A549 (cell line): Measurements from ENCODE around the gene GATA3. TPM values are rescaled to one million over a fixed set of nuclear protein-coding genes. Genes with fewer than 3 reads are reported as not detected.

ENCODE experiments used
- ATAC-seq, 2 experiments: fragments of 200-7000 bp in 1 of 2; fragments of >200 bp in 1 of 2; cut with Nextera tagmentation in 1 of 2; cut with Tn5 transposase in 1 of 2; 3 replicates each; pipeline versions ENCODE4 v1.8.0 to v1.9.1; 2018 to 2020; ENCODE audit warnings: mild to moderate bottlenecking in 1 of 2, moderate library complexity in 1 of 2
- CTCF ChIA-PET: fragments of 300-600 bp; sonication (Branson Sonifier 250); formaldehyde crosslinking; extraction: SDS; loops from one replicate; lab custom pipeline; 2021; ENCODE audit warnings: antibody characterized with exemption, inconsistent platforms; lab: Yijun Ruan, JAX
- POLR2A ChIA-PET: fragments of 350-600 bp; formaldehyde crosslinking; extraction: SDS; loops from one replicate; lab custom pipeline; 2021; ENCODE audit warnings: antibody characterized with exemption, inconsistent platforms; lab: Yijun Ruan, JAX
- DNase-seq, 2 experiments: peaks; one replicate each; pipeline versions ENCODE4 v3.0.0 to v3.0.0-alpha.2; 2011 to 2016; ENCODE audit warnings: low read depth in 1 of 2, low spot score in 1 of 2
- FAIRE-seq: peaks from 2 replicates; lab custom pipeline; 2011; peaks lifted over from hg19 to GRCh38; lab: Jason Lieb, UNC
- H3K27ac ChIP-seq, 2 experiments: fragments of >200 bp; sonication (Bioruptor Twin); formaldehyde crosslinking; 3 replicates each; pipeline ENCODE4 v1.5.1; 2016 to 2017
- H3K4me1 ChIP-seq: fragments of >200 bp; sonication (Bioruptor Twin); formaldehyde crosslinking; 3 replicates; pipeline ENCODE4 v1.6.1; 2016
- H3K4me2 ChIP-seq: fragments of >200 bp; sonication (Bioruptor Twin); formaldehyde crosslinking; 3 replicates; pipeline ENCODE4 v1.6.1; 2016
- H3K4me3 ChIP-seq: fragments of >200 bp; sonication (Bioruptor Twin); formaldehyde crosslinking; 3 replicates; pipeline ENCODE4 v1.5.1; 2016
- H3K9me3 ChIP-seq: fragments of >200 bp; sonication (Bioruptor Twin); formaldehyde crosslinking; 3 replicates; pipeline ENCODE4 v1.6.1; 2016
- MAX ChIP-seq: IDR thresholded peaks from 2 replicates; pipeline ENCODE4 v1.6.1; 2012
- PBX3 ChIP-seq: IDR thresholded peaks from 2 replicates; pipeline ENCODE4 v1.6.1; 2012
- ZC3H11A ChIP-seq: fragments of 450-650 bp; IDR thresholded peaks from 2 replicates; pipeline ENCODE4 v1.6.1; 2014; ENCODE audit warnings: antibody characterized with exemption, mild to moderate bottlenecking
- WGBS: methylation state at CpG from one replicate; pipeline ENCODE4 v1.1.6; 2017; ENCODE audit errors: missing lambda C conversion rate; 5-methylcytosine and 5-hydroxymethylcytosine counted together
- polyA plus RNA-seq, 4 experiments: library from polyadenylated mRNA; depleted of rRNA in 3 of 4; stranded (reverse); fragments of >200 nt; fragmentation: RNase III in 1 of 4; extraction: RNeasy Plus Mini Kit Qiagen cat#74134 plus additional on column Dnase treatment in 1 of 4; gene quantifications; 2 replicates in 3 of 4; 3 replicates in 1 of 4; pipeline ENCODE4 v1.2.3, GENCODE V29; 2011 to 2017

GATA3 gene
- polyA plus RNA-seq, 2 of the 4 experiments (the other 2 are of a cell fraction), result 1.3 to 3.5 TPM

- no peak for TF ChIP-seq PBX3
Observed at GRCh38 chr10:8122611-8123369, 68.3 kb downstream of the GATA3 start (continued).

GRCh38 chr10:8124436-8124835 is 69.9 kb downstream of the GATA3 start:
- Histone ChIP-seq H3K27ac (no peak overlapping the region), H3K4me3 (no peak overlapping the region), H3K9me3 (no peaks in the 10 kb centered on the region), H3K4me1 (no peaks in the 10 kb centered on the region), H3K4me2 (no peak overlapping the region)
- ChIA-PET CTCF (no interaction called here), POLR2A (no interaction called here)
- no peak for DNase-seq
- TF ChIP-seq MAX (no peak), ZC3H11A (peak; percentile 56)
- FAIRE-seq, result no peak
- no peak for ATAC-seq
- 89% methylated on average over 2 of the region's 2 CpGs for WGBS

Other genes starting within 250 kb of the GATA3 start
- gene TAF3, start 236.2 kb upstream of the GATA3 start, polyA plus RNA-seq (2011; rRNA removed), result 4.7 and 6.1 TPM in 2 replicates
- gene TAF3, start 236.2 kb upstream of the GATA3 start, polyA plus RNA-seq (2017; fragmentation: RNase III; extraction: RNeasy Plus Mini Kit Qiagen cat#74134 plus additional on column Dnase treatment), result 5.0 to 6.0 TPM (median 5.7 TPM) in 3 replicates